ENCODE measurements around the gene ESRRB.

The ESRRB gene

GRCh38 chr14:76375947-76376404, at the start of gene ESRRB:
ESRRB (plus strand) TSS chr14:76376137; CDS start chr14:76376402, 265 bp downstream.
- peak; percentile 21 for DNase-seq

DNA sequence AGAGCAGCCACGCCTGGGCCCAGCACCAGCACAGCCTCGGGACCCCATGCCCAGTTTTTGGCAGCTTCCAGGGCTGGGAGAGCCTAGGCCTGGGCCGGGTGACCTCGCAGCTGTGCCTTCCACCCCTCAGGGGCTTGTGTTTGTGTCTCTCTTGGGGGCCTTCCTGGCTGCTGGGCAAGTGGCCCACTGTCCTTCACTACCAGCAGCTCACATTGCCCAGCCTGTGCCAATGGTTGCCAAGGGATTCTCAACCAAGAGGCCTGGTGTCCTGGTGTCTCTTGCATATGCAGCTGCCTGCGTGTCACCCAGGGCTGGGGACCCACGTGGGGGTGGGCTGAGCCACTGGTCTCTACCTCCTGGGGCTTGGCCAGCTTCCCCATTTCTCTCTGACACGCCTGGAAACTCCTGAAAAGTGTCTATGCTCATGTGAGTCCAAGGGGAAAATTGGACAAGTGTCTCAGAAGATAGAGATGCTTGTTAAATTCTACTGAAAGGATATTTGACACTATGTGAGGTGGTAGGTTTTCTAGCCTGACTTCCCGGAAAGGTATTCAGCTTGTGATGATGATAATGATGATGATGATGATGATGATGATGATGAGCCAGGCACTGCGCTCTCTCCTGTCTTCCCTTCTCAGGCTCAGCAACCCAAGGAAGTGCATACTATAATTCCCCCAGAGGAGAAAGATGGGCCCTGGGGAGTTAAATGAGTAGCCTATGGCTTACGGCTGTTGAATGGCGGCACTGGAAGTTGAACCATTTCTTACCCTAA, 48.8 kb upstream of the ESRRB start:
- no peak for DNase-seq

GRCh38 chr14:76328457-76329137, 47.3 kb upstream of the ESRRB start:
- DNase-seq: no peak

DNA sequence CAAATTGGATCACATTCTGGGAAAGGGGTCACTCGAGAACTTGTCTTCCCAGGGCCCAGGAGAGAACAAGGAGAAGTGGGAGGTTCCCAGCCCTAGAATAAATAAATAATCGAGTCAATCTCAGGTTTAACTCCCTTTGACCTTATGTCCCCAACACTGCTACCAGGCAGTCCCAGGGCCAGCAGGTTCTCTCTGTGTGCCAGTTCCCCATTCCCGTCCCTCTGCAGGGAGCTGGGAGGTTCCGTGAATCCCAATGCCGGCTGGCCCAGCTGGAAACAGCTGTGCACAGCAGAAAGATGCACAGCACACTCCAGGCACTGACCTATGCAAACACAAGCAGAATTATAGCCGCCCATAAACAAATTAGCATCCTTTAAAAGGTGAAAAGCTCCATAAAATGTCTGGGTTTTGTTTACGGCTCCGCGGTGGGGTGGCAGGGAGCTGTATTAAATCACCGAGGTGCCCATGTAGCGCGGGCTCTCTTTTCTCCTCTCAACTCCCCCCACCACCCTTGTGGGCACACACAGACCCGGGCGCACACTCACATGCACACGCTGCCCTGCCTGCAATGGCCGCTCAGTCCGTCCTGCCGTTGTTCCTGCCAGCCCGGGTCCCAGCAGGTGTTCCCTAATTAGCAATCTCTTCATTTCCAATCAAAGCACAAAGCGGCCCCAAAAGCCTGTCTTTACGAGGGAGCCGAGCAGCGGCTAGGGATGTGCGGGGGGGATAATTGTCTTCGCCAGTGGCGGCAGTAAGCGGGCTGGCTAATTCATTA, 46.6 kb upstream of the ESRRB start:
- no peak for DNase-seq

GRCh38 chr14:76329951-76330350, 46.0 kb upstream of the ESRRB start:
- no peak for DNase-seq

DNA sequence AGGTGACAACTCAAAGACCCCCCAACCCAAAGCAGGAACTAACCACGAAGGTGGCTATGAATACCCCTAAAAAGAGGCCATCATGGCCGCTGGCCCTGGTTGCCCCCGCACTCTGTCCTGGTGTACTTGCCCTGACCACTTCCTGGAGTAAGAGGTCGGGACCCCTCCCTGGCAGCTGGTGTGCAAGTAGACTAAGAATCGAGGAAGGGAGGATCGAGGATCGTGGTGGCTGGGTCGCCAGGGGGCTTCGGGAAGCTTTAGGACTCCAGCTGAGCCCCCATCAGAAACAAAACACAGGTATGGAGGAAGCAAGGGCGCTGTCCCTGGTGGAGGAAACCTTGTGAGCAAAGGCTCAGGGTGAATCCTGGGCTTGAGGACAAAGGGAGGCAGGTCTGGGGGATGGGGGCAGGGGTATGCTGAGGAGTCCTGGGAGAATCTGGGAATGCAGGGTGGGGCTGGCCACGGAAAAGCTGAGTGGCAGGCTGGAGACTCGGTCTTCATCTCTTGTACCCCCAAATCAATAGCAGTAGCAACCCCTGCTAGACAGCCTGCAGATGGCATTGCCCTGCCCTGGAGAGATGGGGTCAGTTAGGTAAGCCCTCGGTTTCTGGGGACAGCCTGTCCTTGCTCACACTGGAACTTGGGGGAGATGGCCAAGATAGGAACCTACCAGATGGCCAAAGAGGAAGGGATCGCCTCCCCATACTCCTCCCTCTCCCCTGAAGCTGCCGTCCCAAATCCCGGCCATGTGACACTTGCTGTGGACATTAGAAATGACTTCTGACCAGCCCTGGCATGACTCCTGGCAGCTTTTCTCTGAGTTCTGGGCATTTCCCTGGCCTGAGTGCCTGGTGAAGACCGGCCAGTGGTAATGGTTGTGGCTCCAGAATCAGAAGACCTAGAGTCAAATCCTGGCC, 45.3 kb upstream of the ESRRB start:
- DNase-seq: no peak

DNA sequence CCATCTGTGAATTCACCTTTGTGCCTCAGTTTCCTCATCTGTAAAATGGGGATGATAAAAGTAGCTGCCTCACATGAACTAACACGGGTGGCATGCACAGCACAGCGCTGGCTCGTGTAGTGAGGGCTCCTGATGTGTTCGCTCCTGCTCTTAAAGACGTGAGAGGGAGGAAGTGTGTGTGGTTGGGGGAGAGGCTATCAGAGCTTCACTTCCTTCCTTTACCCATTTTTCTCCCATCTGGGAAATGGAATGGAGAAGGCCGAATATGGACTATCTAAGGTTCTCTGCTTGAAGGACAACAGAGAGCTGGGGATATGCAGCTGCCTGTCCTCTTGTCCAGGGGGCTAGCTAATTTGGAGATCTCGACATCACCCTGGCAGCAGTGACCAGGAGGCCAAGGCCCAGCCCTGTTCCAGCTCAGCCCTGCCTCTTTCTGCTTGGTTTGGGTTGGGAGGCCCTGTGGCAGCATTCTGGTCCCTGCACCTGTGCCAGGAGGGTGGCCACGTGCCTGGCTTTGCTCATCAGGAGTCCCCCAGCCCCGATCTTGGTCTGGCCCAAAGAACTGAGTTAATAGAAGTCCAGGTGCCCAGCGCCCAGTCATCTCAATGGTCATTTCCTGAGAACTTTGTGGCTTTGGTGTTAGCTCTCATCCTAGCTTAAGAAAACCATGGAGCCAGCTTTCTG, 44.5 kb upstream of the ESRRB start:
- no peak for DNase-seq

DNA sequence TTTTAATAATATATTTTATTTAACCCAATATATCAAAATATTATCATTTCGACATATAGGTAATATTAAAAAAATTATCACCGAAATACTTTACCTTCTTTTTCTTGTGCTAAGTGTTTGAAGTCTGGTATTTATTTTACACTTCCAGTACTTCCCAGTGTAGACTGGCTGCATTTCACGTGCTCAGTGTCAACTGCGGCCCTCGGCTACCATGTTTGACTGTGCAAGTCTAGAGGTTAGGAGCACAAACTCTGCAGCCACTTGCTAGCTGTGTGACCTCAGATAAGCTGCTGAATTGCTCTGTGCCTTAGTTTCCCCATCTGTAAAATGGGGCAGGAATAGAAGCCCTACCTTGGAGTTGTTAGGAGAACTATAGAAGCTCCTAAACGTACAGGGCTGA, 42.3 kb upstream of the ESRRB start:
- no peak for DNase-seq

GRCh38 chr14:76334316-76334715, 41.6 kb upstream of the ESRRB start:
- DNase-seq: no peak

DNA sequence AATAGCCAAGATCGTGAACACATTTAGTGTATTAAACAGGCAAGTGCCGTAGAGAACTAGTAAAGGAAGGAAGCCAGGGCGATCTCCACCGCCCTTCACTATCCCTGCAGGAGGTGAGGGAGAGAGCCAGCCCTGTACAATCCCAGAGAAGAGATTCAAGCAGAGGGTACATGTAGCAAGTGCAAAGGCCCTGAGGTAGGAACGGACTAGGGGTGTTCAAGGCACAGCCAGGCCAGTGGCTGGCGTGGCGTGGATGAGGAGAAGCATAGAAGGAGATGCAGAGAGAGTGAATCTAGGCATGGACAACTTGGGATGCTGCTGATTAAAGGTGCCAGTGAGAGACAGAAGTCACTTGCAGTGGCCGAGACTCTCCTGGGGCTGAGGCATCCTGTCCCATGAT, 39.1 kb upstream of the ESRRB start:
- no peak for DNase-seq

GRCh38 chr14:76337635-76338545, 38.0 kb upstream of the ESRRB start:
- no peak for DNase-seq

- no peak for DNase-seq
These were observed 36.0 kb upstream of the ESRRB start for GRCh38 chr14:76339728-76340615.

DNA sequence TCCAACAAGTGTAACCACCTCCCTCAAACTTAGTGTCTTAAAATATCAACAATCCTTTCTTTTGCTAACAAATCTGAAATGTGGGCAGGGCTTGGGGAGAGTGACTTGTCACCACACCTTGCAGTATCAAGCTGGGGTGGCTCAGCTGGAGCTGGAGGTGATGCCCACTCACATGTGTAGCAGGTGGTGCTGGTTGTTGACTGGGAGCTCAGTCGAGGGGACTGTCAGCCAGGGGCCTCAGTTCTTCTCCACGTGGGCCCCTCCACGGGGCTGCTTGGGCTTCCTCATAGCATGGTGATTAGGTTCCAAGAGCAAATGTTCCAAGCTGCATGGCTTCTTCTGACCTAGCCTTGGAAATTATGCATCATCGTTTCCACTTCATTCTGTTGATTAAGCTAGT, 32.6 kb upstream of the ESRRB start:
- DNase-seq: no peak

DNA sequence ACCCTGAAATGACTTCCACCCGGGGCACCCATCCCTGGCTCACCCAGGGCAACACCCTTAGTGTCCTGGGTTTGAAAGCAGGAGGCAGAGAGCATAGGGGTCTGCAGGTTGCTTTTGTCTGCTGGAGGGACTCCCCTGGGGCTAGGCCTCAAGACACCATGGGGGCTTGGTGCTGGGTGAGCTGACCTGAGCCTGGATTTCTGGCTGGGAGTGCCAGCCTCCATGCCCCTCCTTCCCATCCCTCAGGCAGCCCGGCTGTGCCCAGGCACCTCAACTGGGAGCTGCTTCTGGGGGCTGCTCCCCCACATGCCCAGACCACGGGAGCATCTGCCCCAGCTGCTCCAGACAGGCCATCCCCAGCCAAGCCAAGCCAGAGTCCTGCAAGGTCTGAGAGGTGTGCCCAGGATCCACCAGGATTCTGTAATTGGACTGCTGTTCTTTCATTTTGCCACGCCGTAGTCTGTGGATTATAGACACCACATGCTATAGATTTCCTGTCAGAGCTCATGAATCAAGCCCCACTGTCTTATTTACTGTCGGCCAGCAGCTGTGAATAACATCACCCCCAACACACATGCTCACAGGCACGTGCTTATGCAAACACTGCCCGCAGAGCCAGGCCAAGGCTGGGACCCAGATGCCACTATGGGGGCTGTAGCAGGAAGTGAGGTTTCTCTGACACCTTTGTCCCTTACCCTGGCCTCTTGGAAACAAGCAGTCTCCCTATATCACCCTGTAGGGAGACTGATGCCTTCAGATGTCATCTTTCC, 29.4 kb upstream of the ESRRB start:
- DNase-seq: peak; percentile 24

DNA sequence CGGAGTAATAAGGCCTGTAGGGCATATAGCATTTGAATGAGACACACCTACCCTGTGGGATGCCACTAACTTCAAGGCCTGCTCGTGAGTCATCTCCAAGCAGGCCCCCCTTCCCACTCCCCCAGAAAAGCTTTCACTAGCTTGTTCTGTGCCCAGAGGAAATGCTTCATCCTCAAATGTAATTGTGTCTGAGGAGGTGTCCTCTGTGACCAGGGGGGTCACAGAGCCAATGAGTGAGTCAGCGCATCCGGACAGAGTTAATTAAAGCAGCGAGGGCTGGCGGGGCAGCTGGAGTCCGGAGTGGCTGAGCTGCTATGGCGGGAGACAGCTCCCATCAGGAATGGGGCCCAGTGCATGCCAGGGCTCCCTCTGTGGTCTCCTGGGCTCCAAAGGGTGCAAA, 27.0 kb upstream of the ESRRB start:
- peak; percentile 67 for DNase-seq

- DNase-seq: no peak
These were observed 25.9 kb upstream of the ESRRB start for GRCh38 chr14:76349993-76350392.

DNA sequence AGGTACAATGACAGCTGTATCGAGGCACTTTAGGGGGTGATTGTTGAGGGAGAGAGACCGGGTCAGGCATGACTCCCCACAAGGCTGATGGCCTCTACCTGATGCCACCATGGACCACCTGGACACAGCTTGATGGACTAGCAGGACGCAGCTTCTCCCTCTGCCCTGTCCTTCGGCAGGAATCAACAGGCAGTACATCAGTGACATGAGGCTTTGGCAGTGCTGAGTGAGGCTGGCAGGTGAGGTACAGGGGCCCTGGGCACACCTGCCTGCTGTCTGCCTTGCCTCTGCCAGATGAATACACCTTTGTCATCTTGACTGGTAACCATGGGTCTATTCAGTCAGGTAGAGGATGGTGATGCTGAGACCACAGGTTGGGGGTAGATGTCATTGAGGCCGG, 25.3 kb upstream of the ESRRB start:
- no peak for DNase-seq

- DNase-seq: no peak
These were observed 24.0 kb upstream of the ESRRB start for GRCh38 chr14:76351941-76352340.
